Neural cell (in vitro differentiated cells): ENCODE results near the gene RS1. TPM values are rescaled to one million over a fixed set of nuclear protein-coding genes. Genes with fewer than 3 reads are reported as not detected.

Experiments
- H2AFZ ChIP-seq: fragments of 200-600, 300-800 bp; sonication (generic), shearing (Covaris generic); 2 replicates; pipeline ENCODE4 v1.6.0; 2014; ENCODE audit warnings: low read depth, mild to moderate bottlenecking, antibody characterized with exemption, low read length, moderate library complexity
- H3F3A ChIP-seq: fragments of 200-600 bp; shearing (Covaris generic); 2 replicates; pipeline ENCODE4 v1.6.1; 2016; ENCODE audit warnings: mild to moderate bottlenecking, moderate library complexity, mixed read lengths, antibody characterized with exemption, low read length; ENCODE audit not compliant: insufficient read depth, poor library complexity, severe bottlenecking
- H3K27ac ChIP-seq: fragments of 200-600, 300-800 bp; sonication (generic), shearing (Covaris generic); 2 replicates; pipeline ENCODE4 v1.5.1; 2014; ENCODE audit warnings: mild to moderate bottlenecking, low read length, moderate library complexity
- H3K27me3 ChIP-seq: fragments of 300-800, 200-600 bp; sonication (generic), shearing (Covaris generic); 2 replicates; pipeline ENCODE4 v1.6.0; 2014; ENCODE audit warnings: mild to moderate bottlenecking, low read depth, low read length, moderate library complexity; ENCODE audit not compliant: insufficient read depth
- H3K36me3 ChIP-seq: fragments of 300-800, 200-600 bp; sonication (generic), shearing (Covaris generic); 2 replicates; pipeline ENCODE4 v1.5.1; 2014; ENCODE audit warnings: mild to moderate bottlenecking, antibody characterized with exemption, low read length, moderate library complexity; ENCODE audit not compliant: insufficient read depth
- H3K4me2 ChIP-seq: fragments of 300-800, 200-600 bp; sonication (generic), shearing (Covaris generic); 2 replicates; pipeline ENCODE4 v1.6.0; 2014; ENCODE audit warnings: mild to moderate bottlenecking, low read length
- H3K4me3 ChIP-seq: fragments of 300-800, 200-600 bp; sonication (generic), shearing (Covaris generic); 2 replicates; pipeline ENCODE4 v1.5.1; 2014; ENCODE audit warnings: mild to moderate bottlenecking, low read length, moderate library complexity
- H3K79me2 ChIP-seq: fragments of 200-600 bp; shearing (Covaris generic); replicated peaks from 2 replicates; pipeline ENCODE4 v1.6.0; 2014; ENCODE audit warnings: mild to moderate bottlenecking, low read length, moderate library complexity; ENCODE audit not compliant: insufficient read depth
- H3K9ac ChIP-seq: fragments of 300-800, 200-600 bp; sonication (generic), shearing (Covaris generic); 2 replicates; pipeline ENCODE4 v1.6.1; 2016; ENCODE audit warnings: mild to moderate bottlenecking, low read length, mixed read lengths
- H3K9me2 ChIP-seq: fragments of 200-600 bp; shearing (Covaris generic); 2 replicates; pipeline ENCODE4 v1.6.1; 2016; ENCODE audit warnings: mild to moderate bottlenecking, low read length, mixed read lengths; ENCODE audit not compliant: insufficient read depth
- H3K9me3 ChIP-seq: fragments of 200-600, 300-800 bp; sonication (generic), shearing (Covaris generic); 2 replicates; pipeline ENCODE4 v1.6.1; 2016; ENCODE audit warnings: mild to moderate bottlenecking, mixed run types, low read length, moderate library complexity, mixed read lengths
- H4K20me1 ChIP-seq: fragments of 200-600 bp; shearing (Covaris generic); 2 replicates; pipeline ENCODE4 v1.6.1; 2016; ENCODE audit warnings: mild to moderate bottlenecking, mixed run types; ENCODE audit not compliant: insufficient read depth
- EP300 ChIP-seq: fragments of 450-650 bp; conservative IDR thresholded peaks from 2 replicates; pipeline ENCODE4 v1.6.1; 2014; ENCODE audit warnings: antibody characterized with exemption, mild to moderate bottlenecking, moderate library complexity; ENCODE audit not compliant: poor library complexity, severe bottlenecking
- EZH2 ChIP-seq: fragments of 200-600, 300-800 bp; shearing (Covaris generic), sonication (generic); IDR thresholded peaks from 2 replicates; pipeline ENCODE4 v1.6.1; 2014; ENCODE audit warnings: antibody characterized with exemption, low read length, borderline replicate concordance, mild to moderate bottlenecking; ENCODE audit not compliant: insufficient read depth, poor library complexity, severe bottlenecking
- MXI1 ChIP-seq: fragments of 450-650 bp; conservative IDR thresholded peaks from 2 replicates; pipeline ENCODE4 v1.6.1; 2014; ENCODE audit warnings: antibody characterized with exemption, mild to moderate bottlenecking; ENCODE audit not compliant: poor library complexity, severe bottlenecking
- POLR2AphosphoS5 ChIP-seq: IDR thresholded peaks from 2 replicates; pipeline ENCODE4 v1.6.1; 2012
- RAD21 ChIP-seq: fragments of 450-650 bp; conservative IDR thresholded peaks from 2 replicates; pipeline ENCODE4 v1.6.1; 2014; ENCODE audit warnings: antibody characterized with exemption, mild to moderate bottlenecking, moderate library complexity
- TAF1 ChIP-seq: IDR thresholded peaks from 2 replicates; pipeline ENCODE4 v1.6.1; 2012; ENCODE audit warnings: low read depth
- polyA plus RNA-seq: library from polyadenylated mRNA; depleted of rRNA; stranded (reverse); fragments of >200 nt; gene quantifications from 2 replicates; pipeline ENCODE4 v1.2.3, GENCODE V29; 2014
- TF ChIP-seq, protein P1 (sequence below): fragments of 450-650 bp; IDR thresholded peaks from 2 replicates; pipeline ENCODE4 v1.5.1; 2014; ENCODE audit warnings: antibody characterized with exemption, mild to moderate bottlenecking, moderate library complexity; ENCODE audit not compliant: poor library complexity, severe bottlenecking
- TF ChIP-seq, protein P2 (sequence below): IDR thresholded peaks from 2 replicates; pipeline ENCODE4 v1.6.1; 2012; ENCODE audit warnings: borderline replicate concordance

Gene RS1
- polyA plus RNA-seq, 1 donor from 2014 or later, result not detected

DNA sequence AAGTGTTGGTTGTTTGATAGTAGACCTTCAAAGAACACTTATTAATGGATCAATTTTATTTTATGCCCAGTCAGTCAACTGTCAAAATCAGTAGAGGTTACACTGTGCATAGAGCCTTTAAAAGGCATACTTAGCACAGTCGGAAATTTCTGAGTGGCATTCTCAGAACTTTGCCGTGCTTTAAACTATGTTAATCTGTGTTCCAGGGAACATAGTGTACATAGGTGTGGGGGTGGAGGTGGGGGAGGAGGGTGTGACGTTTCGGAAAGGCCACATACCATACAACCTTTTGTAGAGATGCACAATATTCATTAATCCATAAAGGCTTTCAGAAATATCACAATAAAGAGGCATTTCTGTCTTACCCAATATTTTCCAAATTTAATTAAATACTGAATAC, 75.8 kb downstream of the RS1 start:
- Histone ChIP-seq H3K4me2 (no peak overlapping the region), H3K27ac (no peak overlapping the region), H3K9me2 (no peaks in the 10 kb centered on the region), H2AFZ (no peak overlapping the region), H3K79me2 (no peaks in the 10 kb centered on the region), H3K36me3 (no peaks in the 10 kb centered on the region), H3F3A (no peaks in the 10 kb centered on the region), H3K9me3 (no peaks in the 10 kb centered on the region), H3K9ac (no peak overlapping the region), H3K4me3 (no peak overlapping the region), H3K27me3 (no peaks in the 10 kb centered on the region), H4K20me1 (no peaks in the 10 kb centered on the region)
- TF ChIP-seq, protein P1, sequence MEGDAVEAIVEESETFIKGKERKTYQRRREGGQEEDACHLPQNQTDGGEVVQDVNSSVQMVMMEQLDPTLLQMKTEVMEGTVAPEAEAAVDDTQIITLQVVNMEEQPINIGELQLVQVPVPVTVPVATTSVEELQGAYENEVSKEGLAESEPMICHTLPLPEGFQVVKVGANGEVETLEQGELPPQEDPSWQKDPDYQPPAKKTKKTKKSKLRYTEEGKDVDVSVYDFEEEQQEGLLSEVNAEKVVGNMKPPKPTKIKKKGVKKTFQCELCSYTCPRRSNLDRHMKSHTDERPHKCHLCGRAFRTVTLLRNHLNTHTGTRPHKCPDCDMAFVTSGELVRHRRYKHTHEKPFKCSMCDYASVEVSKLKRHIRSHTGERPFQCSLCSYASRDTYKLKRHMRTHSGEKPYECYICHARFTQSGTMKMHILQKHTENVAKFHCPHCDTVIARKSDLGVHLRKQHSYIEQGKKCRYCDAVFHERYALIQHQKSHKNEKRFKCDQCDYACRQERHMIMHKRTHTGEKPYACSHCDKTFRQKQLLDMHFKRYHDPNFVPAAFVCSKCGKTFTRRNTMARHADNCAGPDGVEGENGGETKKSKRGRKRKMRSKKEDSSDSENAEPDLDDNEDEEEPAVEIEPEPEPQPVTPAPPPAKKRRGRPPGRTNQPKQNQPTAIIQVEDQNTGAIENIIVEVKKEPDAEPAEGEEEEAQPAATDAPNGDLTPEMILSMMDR, result no peak
- TF ChIP-seq, protein P2, sequence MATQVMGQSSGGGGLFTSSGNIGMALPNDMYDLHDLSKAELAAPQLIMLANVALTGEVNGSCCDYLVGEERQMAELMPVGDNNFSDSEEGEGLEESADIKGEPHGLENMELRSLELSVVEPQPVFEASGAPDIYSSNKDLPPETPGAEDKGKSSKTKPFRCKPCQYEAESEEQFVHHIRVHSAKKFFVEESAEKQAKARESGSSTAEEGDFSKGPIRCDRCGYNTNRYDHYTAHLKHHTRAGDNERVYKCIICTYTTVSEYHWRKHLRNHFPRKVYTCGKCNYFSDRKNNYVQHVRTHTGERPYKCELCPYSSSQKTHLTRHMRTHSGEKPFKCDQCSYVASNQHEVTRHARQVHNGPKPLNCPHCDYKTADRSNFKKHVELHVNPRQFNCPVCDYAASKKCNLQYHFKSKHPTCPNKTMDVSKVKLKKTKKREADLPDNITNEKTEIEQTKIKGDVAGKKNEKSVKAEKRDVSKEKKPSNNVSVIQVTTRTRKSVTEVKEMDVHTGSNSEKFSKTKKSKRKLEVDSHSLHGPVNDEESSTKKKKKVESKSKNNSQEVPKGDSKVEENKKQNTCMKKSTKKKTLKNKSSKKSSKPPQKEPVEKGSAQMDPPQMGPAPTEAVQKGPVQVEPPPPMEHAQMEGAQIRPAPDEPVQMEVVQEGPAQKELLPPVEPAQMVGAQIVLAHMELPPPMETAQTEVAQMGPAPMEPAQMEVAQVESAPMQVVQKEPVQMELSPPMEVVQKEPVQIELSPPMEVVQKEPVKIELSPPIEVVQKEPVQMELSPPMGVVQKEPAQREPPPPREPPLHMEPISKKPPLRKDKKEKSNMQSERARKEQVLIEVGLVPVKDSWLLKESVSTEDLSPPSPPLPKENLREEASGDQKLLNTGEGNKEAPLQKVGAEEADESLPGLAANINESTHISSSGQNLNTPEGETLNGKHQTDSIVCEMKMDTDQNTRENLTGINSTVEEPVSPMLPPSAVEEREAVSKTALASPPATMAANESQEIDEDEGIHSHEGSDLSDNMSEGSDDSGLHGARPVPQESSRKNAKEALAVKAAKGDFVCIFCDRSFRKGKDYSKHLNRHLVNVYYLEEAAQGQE, result no peak
- TF ChIP-seq EP300, result peak; percentile 25

DNA sequence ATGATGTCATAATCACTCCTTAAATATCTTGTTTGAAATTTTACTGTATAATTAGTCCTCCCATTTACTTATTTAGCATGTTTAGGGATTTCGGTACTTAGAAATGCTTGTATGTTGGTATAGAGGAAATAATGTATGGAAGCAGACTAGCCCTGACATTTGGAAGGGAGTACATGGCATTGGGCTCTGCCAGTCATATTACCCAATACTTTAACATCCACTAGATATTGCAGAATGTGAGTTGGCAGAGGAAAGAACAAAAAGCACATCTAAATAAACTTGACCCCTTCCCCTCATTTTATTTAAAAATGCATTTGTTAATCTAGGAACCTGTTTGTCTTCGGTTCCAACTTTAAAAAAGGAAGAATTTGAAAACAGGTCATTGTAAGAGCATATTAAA, 77.8 kb downstream of the RS1 start:
- no peaks in the 10 kb centered on the region for H3K36me3 ChIP-seq
- H3K4me2 ChIP-seq, result no peak overlapping the region
- H3K79me2 ChIP-seq, result no peaks in the 10 kb centered on the region
- H3K27ac ChIP-seq, result no peak overlapping the region
- H3K4me3 ChIP-seq, result no peak overlapping the region
- H3K9me2 ChIP-seq, result no peaks in the 10 kb centered on the region
- no peaks in the 10 kb centered on the region for H3K9me3 ChIP-seq
- H3K9ac ChIP-seq, result no peak overlapping the region
- no peaks in the 10 kb centered on the region for H3F3A ChIP-seq
- no peaks in the 10 kb centered on the region for H3K27me3 ChIP-seq
- TF ChIP-seq EP300 (no peak), TAF1 (no peak), MXI1 (no peak), RAD21 (no peak)
- TF ChIP-seq, protein P1, result no peak
- H4K20me1 ChIP-seq, result no peaks in the 10 kb centered on the region
- no peak overlapping the region for H2AFZ ChIP-seq

DNA sequence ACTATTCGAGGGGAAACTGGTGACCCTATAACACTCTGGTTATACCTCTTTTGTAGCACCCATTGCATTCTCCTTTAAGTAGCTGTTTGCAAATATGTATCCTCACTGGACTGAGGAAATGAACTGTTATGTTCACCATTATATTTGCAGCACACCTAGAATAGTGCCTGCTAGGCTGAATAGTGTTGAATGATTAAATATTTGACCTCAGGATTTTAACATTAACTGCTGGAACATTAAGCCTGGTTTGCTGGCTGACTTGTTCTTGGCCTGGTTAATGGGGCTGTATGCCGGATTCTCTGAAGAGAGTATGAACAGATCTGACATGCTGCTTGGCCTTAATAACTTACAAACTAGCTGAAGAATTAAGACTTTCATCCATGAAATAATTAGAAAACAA, 80.1 kb downstream of the RS1 start:
- no peak overlapping the region for H3K27ac ChIP-seq
- TF ChIP-seq MXI1, result no peak
- TF ChIP-seq, protein P1, result no peak
- no peak for TF ChIP-seq TAF1
- TF ChIP-seq EZH2, result no peak
- TF ChIP-seq, protein P2, result no peak
- TF ChIP-seq RAD21, result no peak
- TF ChIP-seq POLR2AphosphoS5, result no peak

More for the DNA sequence above, 80.1 kb downstream of the RS1 start:
- Histone ChIP-seq H3K9me3 (no peaks in the 10 kb centered on the region), H4K20me1 (no peaks in the 10 kb centered on the region), H3K9ac (no peak overlapping the region), H3K4me2 (no peak overlapping the region), H3F3A (no peaks in the 10 kb centered on the region), H3K4me3 (no peak overlapping the region), H3K36me3 (no peaks in the 10 kb centered on the region), H3K27me3 (no peaks in the 10 kb centered on the region), H3K9me2 (no peaks in the 10 kb centered on the region), H3K79me2 (no peaks in the 10 kb centered on the region), H2AFZ (no peak overlapping the region)
